ENCODE results near the gene SPN. TPM values are rescaled to one million over a fixed set of nuclear protein-coding genes. Genes with fewer than 3 reads are reported as not detected.
"Not testable (repeated sequence)": the region's sequence is repeated elsewhere in the genome, so short reads cannot be mapped to it uniquely, and the experiment has no call there.

SPN gene
- total RNA-seq, 1 experiment from 2014 or later, result 1.3 TPM

GRCh38 chr16:29665294-29666077, 2.4 kb downstream of the SPN start:
- in situ Hi-C loops (cut with HindIII; ENCODE audit: low pct_unique_long_range_greater_than_20kb, low sequenced_read_pairs) (no loop called here), intact Hi-C loops (cut with micrococcal nuclease; ENCODE audit: unreplicated experiment) (no loop called here)
- ChIA-PET CTCF (no interaction called here), POLR2A (no interaction called here)
- H3K9me3 ChIP-seq (ENCODE audit: control insufficient read depth, insufficient read depth, low read depth, low read length), result no peaks in the 10 kb centered on the region
- DNase-seq (ENCODE audit: low read depth, low spot score) (no peak), ATAC-seq (no peak)
- no peak overlapping the region for H3K27ac ChIP-seq (ENCODE audit: low read length)
- no peaks in the 10 kb centered on the region for H3K36me3 ChIP-seq (ENCODE audit: control insufficient read depth, insufficient read depth, low read length)
- TF ChIP-seq REST (IDR thresholded peaks at IDR 0.05; ENCODE audit: insufficient read depth in 1 of 2, low read depth in 2 of 2, low read length in 1 of 2) (no peak), CTCF (IDR thresholded peaks at IDR 0.05) (no peak), SIN3A (IDR thresholded peaks at IDR 0.05; ENCODE audit: borderline replicate concordance, insufficient read depth, low read depth, low read length) (no peak), POLR2AphosphoS5 (IDR thresholded peaks at IDR 0.05; ENCODE audit: low read depth, low read length) (no peak), TCF7L2 (IDR thresholded peaks at IDR 0.05; ENCODE audit: low read depth, low read length) (no peak)
- no TSS peak for BruUV-seq (replicated peaks)
- peaks cover 2% of the 10 kb centered on the region; the same call in 1 of the 2 replicates for H3K4me1 ChIP-seq (ENCODE audit: control insufficient read depth, insufficient read depth, low read length)
- H3K4me3 ChIP-seq (ENCODE audit: low read depth in 2 of 2, low read length in 2 of 2), result no peak overlapping the region
- no peaks in the 10 kb centered on the region for H3K27me3 ChIP-seq (ENCODE audit: control insufficient read depth, insufficient read depth, low read length)

- DNase-seq (ENCODE audit: low read depth, low spot score); H3K27me3 ChIP-seq (ENCODE audit: control insufficient read depth, insufficient read depth, low read length); POLR2A ChIA-PET; BruUV-seq (replicated peaks); in situ Hi-C loops (cut with HindIII; ENCODE audit: low pct_unique_long_range_greater_than_20kb, low sequenced_read_pairs); H3K4me3 ChIP-seq (ENCODE audit: low read depth in 2 of 2, low read length in 2 of 2); H3K27ac ChIP-seq (ENCODE audit: low read length); H3K36me3 ChIP-seq (ENCODE audit: control insufficient read depth, insufficient read depth, low read length); H3K4me1 ChIP-seq (ENCODE audit: control insufficient read depth, insufficient read depth, low read length); ATAC-seq; intact Hi-C loops (cut with micrococcal nuclease; ENCODE audit: unreplicated experiment); H3K9me3 ChIP-seq (ENCODE audit: control insufficient read depth, insufficient read depth, low read depth, low read length): not testable (repeated sequence)
- CTCF ChIA-PET, result interaction anchor here (0.6 kb wide), 1 partner anchor 12 kb away, joined by 6 read pairs; no protein-coding TSS in a partner anchor
Measured at GRCh38 chr16:29667322-29667610, 4.2 kb downstream of the SPN start.

GRCh38 chr16:29667755-29668154, 4.7 kb downstream of the SPN start:
- ChIA-PET CTCF (no interaction called here), POLR2A (no interaction called here)
- H3K36me3 ChIP-seq (ENCODE audit: control insufficient read depth, insufficient read depth, low read length), result no peaks in the 10 kb centered on the region
- DNase-seq (ENCODE audit: low read depth, low spot score) (no peak), ATAC-seq (no peak)
- peaks cover 2% of the 10 kb centered on the region; the same call in 1 of the 2 replicates for H3K4me1 ChIP-seq (ENCODE audit: control insufficient read depth, insufficient read depth, low read length)
- intact Hi-C loops (cut with micrococcal nuclease; ENCODE audit: unreplicated experiment) (no loop called here), in situ Hi-C loops (cut with HindIII; ENCODE audit: low pct_unique_long_range_greater_than_20kb, low sequenced_read_pairs) (no loop called here)
- TF ChIP-seq TCF7L2 (IDR thresholded peaks at IDR 0.05; ENCODE audit: low read depth, low read length) (no peak), CTCF (IDR thresholded peaks at IDR 0.05) (no peak), SIN3A (IDR thresholded peaks at IDR 0.05; ENCODE audit: borderline replicate concordance, insufficient read depth, low read depth, low read length) (no peak), REST (IDR thresholded peaks at IDR 0.05; ENCODE audit: insufficient read depth in 1 of 2, low read depth in 2 of 2, low read length in 1 of 2) (no peak), POLR2AphosphoS5 (IDR thresholded peaks at IDR 0.05; ENCODE audit: low read depth, low read length) (no peak)
- no peaks in the 10 kb centered on the region for H3K9me3 ChIP-seq (ENCODE audit: control insufficient read depth, insufficient read depth, low read depth, low read length)
- no peaks in the 10 kb centered on the region for H3K27me3 ChIP-seq (ENCODE audit: control insufficient read depth, insufficient read depth, low read length)
- no TSS peak for BruUV-seq (replicated peaks)
- H3K27ac ChIP-seq (ENCODE audit: low read length), result no peak overlapping the region
- H3K4me3 ChIP-seq (ENCODE audit: low read depth in 2 of 2, low read length in 2 of 2), result no peak overlapping the region
